ENCODE data around the gene LONRF3.

The LONRF3 gene

GRCh38 chrX:118974088-118974907, at the start of gene LONRF3:
Gene LONRF3 (plus strand): TSS chrX:118974618. CDS start chrX:118974781, 163 bp downstream.
- in situ Hi-C loops (cut with MboI; ENCODE audit: low pct_unique_long_range_greater_than_20kb, low sequenced_read_pairs, unreplicated experiment), result no loop called here
- DNase-seq (ENCODE audit: low spot score), result peak; percentile 50
- TF ChIP-seq, protein P1, sequence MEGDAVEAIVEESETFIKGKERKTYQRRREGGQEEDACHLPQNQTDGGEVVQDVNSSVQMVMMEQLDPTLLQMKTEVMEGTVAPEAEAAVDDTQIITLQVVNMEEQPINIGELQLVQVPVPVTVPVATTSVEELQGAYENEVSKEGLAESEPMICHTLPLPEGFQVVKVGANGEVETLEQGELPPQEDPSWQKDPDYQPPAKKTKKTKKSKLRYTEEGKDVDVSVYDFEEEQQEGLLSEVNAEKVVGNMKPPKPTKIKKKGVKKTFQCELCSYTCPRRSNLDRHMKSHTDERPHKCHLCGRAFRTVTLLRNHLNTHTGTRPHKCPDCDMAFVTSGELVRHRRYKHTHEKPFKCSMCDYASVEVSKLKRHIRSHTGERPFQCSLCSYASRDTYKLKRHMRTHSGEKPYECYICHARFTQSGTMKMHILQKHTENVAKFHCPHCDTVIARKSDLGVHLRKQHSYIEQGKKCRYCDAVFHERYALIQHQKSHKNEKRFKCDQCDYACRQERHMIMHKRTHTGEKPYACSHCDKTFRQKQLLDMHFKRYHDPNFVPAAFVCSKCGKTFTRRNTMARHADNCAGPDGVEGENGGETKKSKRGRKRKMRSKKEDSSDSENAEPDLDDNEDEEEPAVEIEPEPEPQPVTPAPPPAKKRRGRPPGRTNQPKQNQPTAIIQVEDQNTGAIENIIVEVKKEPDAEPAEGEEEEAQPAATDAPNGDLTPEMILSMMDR (IDR thresholded peaks at IDR 0.05; ENCODE audit: extremely low read depth, insufficient read depth, missing control alignments), result no peak

DNA sequence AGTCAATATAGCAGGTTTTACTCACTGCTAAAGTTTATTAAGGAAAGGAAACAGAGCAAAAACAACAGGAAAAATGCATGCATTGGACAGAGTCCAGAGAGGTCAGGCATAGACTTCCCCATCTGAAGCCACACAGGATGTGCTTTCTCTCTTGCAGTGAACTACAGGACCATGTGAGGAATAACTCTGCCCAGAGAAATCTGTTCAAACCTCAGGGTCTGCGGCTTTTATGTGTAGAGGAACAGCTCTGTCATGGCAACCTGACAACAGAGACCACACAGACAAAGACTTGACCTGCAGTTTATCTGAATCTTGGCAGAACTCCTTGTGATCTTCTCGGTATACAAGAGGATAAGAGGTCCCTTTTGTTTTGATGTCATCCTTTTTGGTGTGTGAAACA, 46.3 kb upstream of the LONRF3 start:
- TF ChIP-seq, protein P1 (IDR thresholded peaks at IDR 0.05; ENCODE audit: extremely low read depth, insufficient read depth, missing control alignments), result no peak
- in situ Hi-C loops (cut with MboI; ENCODE audit: low pct_unique_long_range_greater_than_20kb, low sequenced_read_pairs, unreplicated experiment), result no loop called here
- no peak for DNase-seq (ENCODE audit: low spot score)

DNA sequence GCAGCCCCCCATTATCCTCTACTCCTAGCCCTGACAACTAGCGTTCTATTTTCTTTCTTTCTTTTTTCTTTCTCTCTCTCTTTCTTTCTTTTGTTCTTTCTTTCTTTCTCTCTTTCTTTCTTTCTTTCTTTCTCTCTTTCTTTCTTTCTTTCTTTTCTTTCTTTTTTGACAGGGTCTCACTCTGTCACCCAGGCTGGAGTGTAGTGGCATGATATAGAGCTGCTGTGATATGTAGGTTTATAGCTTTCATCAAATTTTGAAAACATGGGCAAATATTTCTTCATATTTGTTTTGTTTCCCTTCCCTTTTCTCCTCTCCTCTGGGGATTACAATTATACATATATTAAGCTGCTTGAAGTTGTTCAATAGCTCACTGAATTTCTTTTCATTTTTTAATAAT, 39.1 kb upstream of the LONRF3 start:
- TF ChIP-seq, protein P1 (IDR thresholded peaks at IDR 0.05; ENCODE audit: extremely low read depth, insufficient read depth, missing control alignments), result no peak
- in situ Hi-C loops (cut with MboI; ENCODE audit: low pct_unique_long_range_greater_than_20kb, low sequenced_read_pairs, unreplicated experiment), result no loop called here
- DNase-seq (ENCODE audit: low spot score), result no peak

DNA sequence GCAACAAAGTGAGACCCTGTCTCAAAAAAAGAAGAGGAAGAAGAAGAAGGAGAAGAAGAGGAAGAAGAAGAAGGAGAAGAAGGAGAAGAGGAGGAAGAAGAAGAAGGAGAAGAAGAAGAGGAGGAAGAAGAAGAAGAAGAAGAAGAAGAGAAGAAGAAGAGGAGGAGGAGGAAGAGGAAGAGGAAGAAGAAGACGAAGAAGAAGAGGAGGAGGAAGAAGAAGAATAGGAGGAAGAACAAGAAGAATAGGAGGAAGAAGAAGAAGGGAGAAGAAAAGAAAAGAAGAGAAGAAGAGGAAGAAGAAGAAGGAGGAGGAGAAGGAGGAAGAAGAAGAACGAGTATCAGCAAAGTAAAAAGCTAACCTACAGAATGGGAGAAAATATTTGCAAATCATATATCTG, 33.3 kb upstream of the LONRF3 start:
- in situ Hi-C loops (cut with MboI; ENCODE audit: low pct_unique_long_range_greater_than_20kb, low sequenced_read_pairs, unreplicated experiment), result no loop called here
- DNase-seq (ENCODE audit: low spot score), result no peak

GRCh38 chrX:118943102-118943501, 31.3 kb upstream of the LONRF3 start:
- in situ Hi-C loops (cut with MboI; ENCODE audit: low pct_unique_long_range_greater_than_20kb, low sequenced_read_pairs, unreplicated experiment), result no loop called here
- no peak for DNase-seq (ENCODE audit: low spot score)
- TF ChIP-seq, protein P1 (IDR thresholded peaks at IDR 0.05; ENCODE audit: extremely low read depth, insufficient read depth, missing control alignments), result no peak

More for the DNA sequence above, 33.3 kb upstream of the LONRF3 start:
- TF ChIP-seq, protein P1 (IDR thresholded peaks at IDR 0.05; ENCODE audit: extremely low read depth, insufficient read depth, missing control alignments), result no peak

- no peak for DNase-seq (ENCODE audit: low spot score)
- TF ChIP-seq, protein P1 (IDR thresholded peaks at IDR 0.05; ENCODE audit: extremely low read depth, insufficient read depth, missing control alignments), result no peak
- in situ Hi-C loops (cut with MboI; ENCODE audit: low pct_unique_long_range_greater_than_20kb, low sequenced_read_pairs, unreplicated experiment), result no loop called here
Measured at GRCh38 chrX:118945921-118946320, 28.5 kb upstream of the LONRF3 start.

All from GM13977 (cell line).